K562 (cell line): ENCODE data around the gene CC2D2B. TPM values are rescaled to one million over a fixed set of nuclear protein-coding genes. Genes with fewer than 3 reads are reported as not detected.

ENCODE experiments used
- CBX8 ChIP-seq: fragments of 200-600 bp; sonication (generic); IDR thresholded peaks from 2 replicates; pipeline ENCODE4 v1.6.1; 2012; ENCODE audit warnings: borderline replicate concordance, mixed run types, low read depth, mild to moderate bottlenecking, moderate library complexity, mixed read lengths, low read length, control low read depth, inconsistent platforms; ENCODE audit not compliant: poor library complexity, severe bottlenecking; ENCODE audit errors: extremely low read depth
- CHD1 ChIP-seq: fragments of 200-600 bp; sonication (generic); IDR thresholded peaks from one replicate; pipeline ENCODE4 v1.6.1; 2012; ENCODE audit warnings: mild to moderate bottlenecking, moderate library complexity, low read length, inconsistent platforms
- HDGF ChIP-seq: fragments of 450-650 bp; IDR thresholded peaks from 2 replicates; pipeline ENCODE4 v1.6.1; 2016
- PHF8 ChIP-seq: fragments of 200-600 bp; sonication (generic); IDR thresholded peaks from 2 replicates; pipeline ENCODE4 v1.6.1; 2012; ENCODE audit warnings: mixed run types, mild to moderate bottlenecking, inconsistent platforms, low read length, moderate library complexity, borderline replicate concordance
- TAF1 ChIP-seq: IDR thresholded peaks from 2 replicates; pipeline ENCODE4 v1.6.1; 2011; ENCODE audit warnings: mild to moderate bottlenecking, low read length, moderate library complexity; ENCODE audit not compliant: insufficient read depth, control insufficient read depth, severe bottlenecking; ENCODE audit errors: extremely low read depth
- ZNF23 ChIP-seq: fragments of 250-450 bp; sonication (Bioruptor Pico); IDR thresholded peaks from 2 replicates; pipeline ENCODE4 v1.4.0; 2020; ENCODE audit warnings: mild to moderate bottlenecking
- ZNF232 ChIP-seq: sonication (generic); formaldehyde crosslinking; IDR thresholded peaks from 2 replicates; pipeline ENCODE4 v1.8.0; 2022; ENCODE audit warnings: mild to moderate bottlenecking, missing genetic modification reagents
- ZNF431 ChIP-seq: sonication (generic); formaldehyde crosslinking; IDR thresholded peaks from 2 replicates; pipeline ENCODE4 v1.8.0; 2022; ENCODE audit warnings: mild to moderate bottlenecking, missing genetic modification reagents
- polyA plus RNA-seq, 8 experiments: library from polyadenylated mRNA; depleted of rRNA in 4 of 8; stranded (reverse) in 5 of 8; unstranded in 3 of 8; fragments of >200 nt; fragmentation: Nextera tagmentation in 2 of 8; fragmentation: Illumina TruSeq in 1 of 8; extraction: Ambion mirVana in 2 of 8; extraction: Trizol in 1 of 8; gene quantifications; 2 replicates each; pipeline versions ENCODE4 v1.2.1 to v1.2.3, GENCODE V29; 2011 to 2014; ENCODE audit warnings: inconsistent platforms in 1 of 8, missing spikeins in 1 of 8
- total RNA-seq, 7 experiments: library from RNA; depleted of rRNA in 6 of 7; stranded (reverse); fragments of >200 nt in 6 of 7; fragmentation: Illumina TruSeq in 2 of 7; extraction: Trizol in 2 of 7; gene quantifications; 2 replicates each; pipeline versions ENCODE4 v1.2.1 to v1.2.3, GENCODE V29; 2011 to 2021; ENCODE audit warnings: low replicate concordance in 1 of 7
- TF ChIP-seq, protein P1 (sequence below): fragments of 450-650 bp; IDR thresholded peaks from 2 replicates; pipeline ENCODE4 v1.6.1; 2016; ENCODE audit warnings: antibody characterized with exemption
- TF ChIP-seq, protein P2 (sequence below), 2 experiments: fragments of 450-650 bp; IDR thresholded peaks; 2 replicates each; pipeline ENCODE4 v1.6.1; 2016; ENCODE audit warnings: mild to moderate bottlenecking in 2 of 2, borderline replicate concordance in 1 of 2, low read depth in 1 of 2, moderate library complexity in 1 of 2
- TF ChIP-seq, protein P3 (sequence below): fragments of 200-800 bp; sonication (Bioruptor generic); IDR thresholded peaks from 2 replicates; pipeline ENCODE4 v1.6.1; 2017; ENCODE audit warnings: missing genetic modification characterization, missing compliant biosample characterization

CC2D2B gene
- total and polyA plus RNA-seq, 9 of the 15 experiments (the other 6 are each of a cell fraction or from before 2014, with no cell fraction given) = 0.10 to 0.34 (median 0.20) TPM; not detected in 5

DNA sequence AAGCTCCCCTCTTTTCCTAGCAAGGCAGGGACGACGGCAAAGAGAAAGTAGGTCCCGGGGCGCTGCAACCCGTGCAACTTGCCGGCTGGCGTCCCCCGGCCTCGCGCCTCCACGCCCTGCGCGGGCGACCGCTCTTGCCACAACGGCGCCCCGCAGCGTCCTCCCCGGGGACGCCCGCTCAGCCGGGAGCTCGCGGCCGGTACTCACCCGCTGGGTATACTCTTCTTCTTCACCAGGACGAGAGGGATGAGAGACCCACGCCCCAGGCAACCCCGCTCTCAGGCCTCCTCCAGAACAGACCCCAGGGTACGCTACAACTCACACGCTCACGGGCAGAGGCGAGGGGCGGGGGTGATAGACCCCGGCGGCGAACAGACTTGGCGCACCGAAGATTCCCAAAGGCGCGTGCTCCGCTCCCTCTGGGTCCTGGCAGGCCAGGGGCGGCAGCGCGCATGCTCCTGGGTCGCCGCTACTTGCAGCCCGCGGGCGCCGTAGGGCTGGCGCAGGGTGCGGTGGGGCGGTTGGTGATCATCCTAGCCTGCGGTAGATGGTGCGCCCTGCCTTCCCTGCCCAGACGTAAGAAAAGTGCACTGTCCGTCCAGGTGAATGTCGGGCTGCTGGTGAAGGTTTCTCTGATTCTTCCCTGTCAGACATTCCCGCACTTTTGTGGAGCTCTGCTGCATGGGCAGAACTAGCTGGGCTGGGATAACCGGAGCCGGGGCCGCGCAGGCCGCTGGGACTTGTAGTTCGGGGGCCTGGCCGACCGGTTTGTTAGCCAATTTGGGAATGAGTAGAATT is at the start of gene CC2D2B (continued):
- no peak for TF ChIP-seq CBX8
- TF ChIP-seq, protein P1, sequence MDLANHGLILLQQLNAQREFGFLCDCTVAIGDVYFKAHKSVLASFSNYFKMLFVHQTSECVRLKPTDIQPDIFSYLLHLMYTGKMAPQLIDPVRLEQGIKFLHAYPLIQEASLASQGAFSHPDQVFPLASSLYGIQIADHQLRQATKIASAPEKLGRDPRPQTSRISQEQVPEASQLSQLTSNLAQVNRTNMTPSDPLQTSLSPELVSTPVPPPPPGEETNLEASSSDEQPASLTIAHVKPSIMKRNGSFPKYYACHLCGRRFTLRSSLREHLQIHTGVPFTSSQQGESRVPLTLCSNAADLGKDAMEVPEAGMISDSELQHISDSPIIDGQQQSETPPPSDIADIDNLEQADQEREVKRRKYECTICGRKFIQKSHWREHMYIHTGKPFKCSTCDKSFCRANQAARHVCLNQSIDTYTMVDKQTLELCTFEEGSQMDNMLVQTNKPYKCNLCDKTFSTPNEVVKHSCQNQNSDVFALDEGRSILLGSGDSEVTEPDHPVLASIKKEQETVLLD = peak; percentile 65; the same call in 1 of the 2 replicates
- peak; percentile 51; the same call in 1 of the 2 replicates for TF ChIP-seq PHF8
- TF ChIP-seq ZNF232 (CRISPR knock-in tag) = 0 out of 2 replicates have a peak, but pooled peaks have one; percentile 33
- TF ChIP-seq ZNF431 (CRISPR knock-in tag) = 0 out of 2 replicates have a peak, but pooled peaks have one; percentile 13
- no peak for TF ChIP-seq HDGF
- TF ChIP-seq, protein P2, sequence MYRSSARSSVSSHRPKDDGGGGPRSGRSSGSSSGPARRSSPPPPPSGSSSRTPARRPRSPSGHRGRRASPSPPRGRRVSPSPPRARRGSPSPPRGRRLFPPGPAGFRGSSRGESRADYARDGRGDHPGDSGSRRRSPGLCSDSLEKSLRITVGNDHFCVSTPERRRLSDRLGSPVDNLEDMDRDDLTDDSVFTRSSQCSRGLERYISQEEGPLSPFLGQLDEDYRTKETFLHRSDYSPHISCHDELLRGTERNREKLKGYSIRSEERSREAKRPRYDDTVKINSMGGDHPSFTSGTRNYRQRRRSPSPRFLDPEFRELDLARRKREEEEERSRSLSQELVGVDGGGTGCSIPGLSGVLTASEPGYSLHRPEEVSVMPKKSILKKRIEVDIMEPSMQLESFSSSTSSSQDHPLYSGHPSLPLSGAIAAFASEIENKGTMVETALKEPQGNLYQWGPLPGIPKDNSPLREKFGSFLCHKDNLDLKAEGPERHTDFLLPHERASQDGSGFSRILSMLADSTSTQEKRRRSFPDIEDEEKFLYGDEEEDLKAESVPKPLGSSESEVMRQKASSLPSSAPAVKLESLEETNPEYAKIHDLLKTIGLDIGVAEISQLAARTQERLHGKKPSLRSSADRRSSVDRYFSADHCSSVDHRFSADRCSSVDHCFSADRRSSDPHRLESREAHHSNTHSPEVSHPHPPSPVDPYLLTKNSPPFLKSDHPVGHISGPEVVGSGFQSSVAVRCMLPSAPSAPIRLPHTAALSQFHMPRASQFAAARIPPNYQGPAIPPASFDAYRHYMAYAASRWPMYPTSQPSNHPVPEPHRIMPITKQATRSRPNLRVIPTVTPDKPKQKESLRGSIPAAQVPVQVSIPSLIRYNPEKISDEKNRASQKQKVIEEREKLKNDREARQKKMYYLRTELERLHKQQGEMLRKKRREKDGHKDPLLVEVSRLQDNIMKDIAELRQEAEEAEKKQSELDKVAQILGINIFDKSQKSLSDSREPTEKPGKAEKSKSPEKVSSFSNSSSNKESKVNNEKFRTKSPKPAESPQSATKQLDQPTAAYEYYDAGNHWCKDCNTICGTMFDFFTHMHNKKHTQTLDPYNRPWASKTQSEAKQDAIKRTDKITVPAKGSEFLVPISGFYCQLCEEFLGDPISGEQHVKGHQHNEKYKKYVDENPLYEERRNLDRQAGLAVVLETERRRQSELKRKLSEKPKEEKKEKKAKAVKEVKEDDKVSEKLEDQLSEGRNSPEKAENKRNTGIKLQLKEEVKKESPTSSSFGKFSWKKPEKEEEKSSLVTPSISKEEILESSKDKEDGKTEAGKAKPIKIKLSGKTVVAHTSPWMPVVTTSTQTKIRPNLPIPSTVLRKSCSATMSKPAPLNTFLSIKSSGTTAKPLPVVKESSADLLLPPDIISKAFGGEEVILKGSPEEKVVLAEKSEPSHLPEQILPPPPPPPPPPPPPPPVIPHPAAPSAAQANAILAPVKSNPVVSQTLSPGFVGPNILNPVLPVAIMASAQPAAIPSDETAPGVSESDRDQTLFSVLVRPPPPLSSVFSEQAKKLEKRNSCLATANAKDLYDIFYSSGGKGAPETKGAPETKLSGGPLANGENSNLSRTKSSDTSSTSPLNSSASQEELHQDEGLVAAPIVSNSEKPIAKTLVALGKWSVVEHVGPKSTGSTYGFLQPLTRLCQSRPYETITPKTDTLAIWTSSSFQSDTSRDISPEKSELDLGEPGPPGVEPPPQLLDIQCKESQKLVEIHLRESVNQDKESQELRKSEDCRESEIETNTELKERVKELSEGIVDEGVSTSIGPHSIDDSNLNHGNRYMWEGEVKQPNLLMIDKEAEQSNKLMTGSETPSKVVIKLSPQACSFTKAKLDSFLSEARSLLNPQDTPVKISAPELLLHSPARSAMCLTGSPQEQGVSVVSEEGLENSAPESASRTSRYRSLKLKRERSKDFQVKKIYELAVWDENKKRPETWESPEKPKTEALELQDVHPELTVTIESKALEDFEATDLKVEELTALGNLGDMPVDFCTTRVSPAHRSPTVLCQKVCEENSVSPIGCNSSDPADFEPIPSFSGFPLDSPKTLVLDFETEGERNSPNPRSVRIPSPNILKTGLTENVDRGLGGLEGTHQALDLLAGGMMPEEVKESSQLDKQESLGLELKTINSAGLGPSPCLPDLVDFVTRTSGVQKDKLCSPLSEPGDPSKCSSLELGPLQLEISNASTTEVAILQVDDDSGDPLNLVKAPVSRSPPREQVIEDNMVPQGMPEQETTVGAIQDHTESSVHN (IDR thresholded peaks at IDR 0.05; ENCODE audit: borderline replicate concordance in 1 of 2, low read depth in 1 of 2) = no peak
- TF ChIP-seq CHD1 = no peak
- no peak for TF ChIP-seq ZNF23 (CRISPR knock-in tag)
- TF ChIP-seq, protein P3, sequence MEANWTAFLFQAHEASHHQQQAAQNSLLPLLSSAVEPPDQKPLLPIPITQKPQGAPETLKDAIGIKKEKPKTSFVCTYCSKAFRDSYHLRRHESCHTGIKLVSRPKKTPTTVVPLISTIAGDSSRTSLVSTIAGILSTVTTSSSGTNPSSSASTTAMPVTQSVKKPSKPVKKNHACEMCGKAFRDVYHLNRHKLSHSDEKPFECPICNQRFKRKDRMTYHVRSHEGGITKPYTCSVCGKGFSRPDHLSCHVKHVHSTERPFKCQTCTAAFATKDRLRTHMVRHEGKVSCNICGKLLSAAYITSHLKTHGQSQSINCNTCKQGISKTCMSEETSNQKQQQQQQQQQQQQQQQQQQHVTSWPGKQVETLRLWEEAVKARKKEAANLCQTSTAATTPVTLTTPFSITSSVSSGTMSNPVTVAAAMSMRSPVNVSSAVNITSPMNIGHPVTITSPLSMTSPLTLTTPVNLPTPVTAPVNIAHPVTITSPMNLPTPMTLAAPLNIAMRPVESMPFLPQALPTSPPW (CRISPR knock-in tag) = 0 out of 2 replicates have a peak, but pooled peaks have one; percentile 19
- TF ChIP-seq TAF1 = peak; percentile 20
